NCI-H2029 (cell line): ENCODE data around the gene BCOR.
A peak's percentile ranks its signal among the peaks of the same experiment; 100 is the strongest.

Experiments
- DNase-seq: peaks from one replicate; lab custom pipeline; 2025; lab: John Stamatoyannopoulos, UW

BCOR gene

DNA sequence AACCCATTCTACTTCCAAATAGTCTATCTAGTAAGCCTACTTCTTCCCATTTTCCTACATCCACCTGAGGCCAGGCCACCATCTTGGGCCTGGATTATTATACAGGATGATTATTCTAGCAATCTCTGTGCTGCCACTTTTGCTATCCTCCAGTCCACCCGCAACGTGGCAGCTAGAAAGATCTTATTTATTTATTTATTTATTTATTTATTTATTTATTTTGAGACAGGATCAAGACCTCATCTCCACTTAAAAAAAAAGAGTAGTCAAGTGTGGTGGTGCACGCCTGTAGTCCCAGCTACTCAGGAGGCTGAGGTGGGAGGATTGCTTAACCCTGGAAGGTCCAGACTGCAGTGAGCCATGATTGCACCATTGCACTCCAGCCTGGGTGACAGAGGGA lies 15.2 kb upstream of the BCOR start:
- DNase-seq = no peak

DNA sequence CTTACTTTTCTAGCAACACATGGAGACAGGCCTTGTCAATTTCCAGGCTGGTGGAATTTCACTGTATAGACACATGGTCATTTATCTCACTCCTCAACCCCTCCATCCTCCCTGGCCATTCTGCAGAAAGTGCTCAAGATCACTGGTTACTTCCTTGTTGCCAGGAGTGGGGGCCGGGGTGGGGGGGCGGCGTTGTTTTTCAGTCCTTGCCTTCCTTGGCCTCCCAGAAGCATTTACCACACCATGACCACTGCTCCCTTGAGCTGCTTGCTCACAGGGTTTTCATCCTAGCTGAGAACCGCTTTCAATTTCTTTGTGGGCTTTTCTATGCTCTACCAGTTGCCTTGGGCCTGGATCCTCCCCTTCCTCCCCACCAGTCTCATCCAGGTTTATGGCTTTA lies 14.1 kb upstream of the BCOR start:
- no peak for DNase-seq

DNA sequence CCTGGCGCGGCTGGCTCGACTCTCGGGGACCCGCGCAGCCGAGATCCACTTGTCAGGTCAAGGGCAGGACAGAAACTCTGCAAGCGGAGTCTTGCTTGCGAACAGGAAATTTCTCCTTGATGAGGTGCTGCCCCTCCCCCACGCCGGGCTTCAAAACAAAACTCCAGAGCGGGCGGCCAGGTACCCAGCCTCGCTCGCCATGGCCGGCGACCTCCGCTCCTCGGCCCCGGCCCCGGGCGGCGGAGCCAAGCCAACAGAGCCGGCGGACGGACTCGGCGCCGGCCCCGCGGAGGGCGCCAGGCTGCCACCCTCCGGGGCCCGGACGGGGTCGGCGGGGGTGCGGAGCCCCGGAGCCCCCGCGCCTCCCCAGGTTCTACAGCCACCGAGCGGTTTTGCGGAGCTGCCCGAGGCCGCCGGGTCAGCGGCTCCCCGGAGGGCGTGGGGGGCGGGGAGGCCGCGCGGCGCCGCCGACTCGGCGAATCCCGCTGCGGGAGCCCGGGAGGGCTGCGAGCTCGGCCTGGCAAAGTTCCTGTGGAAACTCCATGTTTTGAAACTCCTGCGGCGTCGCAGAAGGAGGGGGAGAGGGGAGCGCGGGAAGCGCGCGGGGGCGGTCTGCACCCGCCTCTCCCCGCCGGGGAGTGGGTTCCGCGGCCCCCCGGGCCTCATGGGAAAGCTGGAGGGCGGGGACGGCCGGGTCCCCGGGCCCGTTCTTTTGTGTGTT lies 11.7 kb upstream of the BCOR start:
- DNase-seq = peak; percentile 56

DNA sequence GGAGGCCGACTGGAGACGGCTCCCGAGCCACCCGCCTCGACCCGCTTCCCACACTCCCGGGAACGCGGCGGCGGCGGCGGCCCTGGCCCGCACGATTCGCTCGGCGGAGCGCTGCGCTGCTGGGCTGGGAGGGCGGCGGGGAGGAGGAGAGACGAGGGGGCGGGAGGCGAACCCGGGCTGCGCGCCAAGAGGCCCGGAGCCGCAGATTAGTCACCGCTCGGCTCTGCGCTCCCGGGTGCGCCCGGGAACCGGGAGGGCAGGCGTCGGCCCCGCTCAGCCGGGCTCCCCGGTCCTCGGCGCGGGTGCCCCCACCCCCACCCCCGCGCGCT lies 11.2 kb upstream of the BCOR start:
- DNase-seq = peak; percentile 58

DNA sequence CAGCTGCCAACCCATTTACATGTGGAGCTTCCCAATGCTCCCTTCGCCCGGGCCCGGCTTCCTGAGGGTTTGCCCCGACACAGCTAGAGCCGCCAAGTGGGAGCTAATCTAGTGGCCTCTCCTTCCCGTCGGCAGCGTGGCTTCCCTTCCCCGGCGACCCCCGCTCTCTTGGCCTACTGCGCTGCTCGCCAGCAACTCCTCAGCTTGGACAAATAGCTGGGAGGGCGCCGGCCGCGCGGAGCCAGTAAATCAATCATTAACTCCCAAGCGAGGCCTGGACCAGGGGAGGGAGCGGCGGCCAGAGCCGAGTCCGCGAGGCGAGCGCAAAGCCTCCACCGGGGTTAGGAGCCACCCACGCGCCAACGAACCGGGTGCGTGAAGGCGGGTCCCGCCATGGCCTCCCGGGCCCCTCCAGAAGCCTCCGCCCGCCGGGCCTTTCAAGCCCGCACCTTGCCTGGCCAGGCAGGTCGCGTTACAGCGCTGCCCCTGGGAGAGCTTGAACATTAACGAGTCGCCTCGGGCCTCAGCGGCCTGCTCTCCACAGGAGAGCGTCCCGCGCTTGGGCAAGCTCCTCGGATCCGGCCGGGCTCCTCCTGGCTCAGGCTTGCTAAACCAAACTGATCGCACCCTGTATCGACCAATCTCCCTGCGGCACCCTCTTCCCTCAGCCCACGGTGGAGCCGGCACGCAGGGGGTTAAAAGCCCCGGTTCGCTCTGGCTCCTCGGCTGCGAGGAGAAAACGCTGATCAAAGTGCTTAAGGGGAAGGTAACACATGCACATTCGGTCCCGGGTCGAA lies 10.6 kb upstream of the BCOR start:
- no peak for DNase-seq

DNA sequence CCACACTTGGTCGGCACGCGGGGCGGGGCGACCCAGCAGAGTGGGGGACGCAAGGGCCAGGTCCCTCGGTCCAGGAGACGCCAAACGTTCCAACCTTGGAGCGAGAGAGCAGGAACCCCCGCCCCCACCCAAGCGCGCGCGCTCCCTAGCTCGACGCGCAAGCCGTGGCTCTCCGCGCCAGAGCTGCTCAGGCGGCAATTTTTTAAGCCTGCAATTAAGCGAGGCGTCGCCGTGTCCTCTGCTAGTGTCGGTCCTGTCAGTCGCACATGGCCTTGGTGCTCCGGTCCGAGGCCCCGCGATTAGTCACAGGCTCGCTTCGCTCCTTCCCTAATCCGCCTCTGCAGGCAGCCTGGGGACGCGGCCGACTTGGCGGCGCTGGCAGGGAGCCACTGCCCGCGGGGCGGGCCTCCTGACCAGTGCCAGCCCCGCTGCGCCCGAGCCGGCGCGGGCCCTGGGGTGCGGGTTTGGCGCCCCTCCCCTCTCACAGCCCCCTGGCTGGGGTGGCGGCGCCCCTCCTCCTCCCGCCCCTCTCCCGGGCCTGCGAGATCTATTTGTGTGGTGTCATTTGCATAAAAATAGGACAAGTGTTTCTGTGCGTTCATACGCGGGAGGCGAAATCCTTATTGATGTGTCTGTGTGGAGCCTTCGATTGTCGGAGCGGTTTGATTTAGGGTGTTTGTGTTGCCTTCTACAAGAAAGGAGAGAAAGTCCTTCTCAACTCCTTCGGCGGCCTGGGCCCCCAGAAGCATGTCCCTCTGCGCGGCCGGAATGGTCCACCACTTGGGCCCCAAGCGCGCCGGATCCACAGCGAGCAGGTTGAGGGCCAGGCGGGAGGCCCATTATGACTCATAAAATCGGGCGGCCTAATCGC lies 9.8 kb upstream of the BCOR start:
- peak; percentile 71 for DNase-seq

DNA sequence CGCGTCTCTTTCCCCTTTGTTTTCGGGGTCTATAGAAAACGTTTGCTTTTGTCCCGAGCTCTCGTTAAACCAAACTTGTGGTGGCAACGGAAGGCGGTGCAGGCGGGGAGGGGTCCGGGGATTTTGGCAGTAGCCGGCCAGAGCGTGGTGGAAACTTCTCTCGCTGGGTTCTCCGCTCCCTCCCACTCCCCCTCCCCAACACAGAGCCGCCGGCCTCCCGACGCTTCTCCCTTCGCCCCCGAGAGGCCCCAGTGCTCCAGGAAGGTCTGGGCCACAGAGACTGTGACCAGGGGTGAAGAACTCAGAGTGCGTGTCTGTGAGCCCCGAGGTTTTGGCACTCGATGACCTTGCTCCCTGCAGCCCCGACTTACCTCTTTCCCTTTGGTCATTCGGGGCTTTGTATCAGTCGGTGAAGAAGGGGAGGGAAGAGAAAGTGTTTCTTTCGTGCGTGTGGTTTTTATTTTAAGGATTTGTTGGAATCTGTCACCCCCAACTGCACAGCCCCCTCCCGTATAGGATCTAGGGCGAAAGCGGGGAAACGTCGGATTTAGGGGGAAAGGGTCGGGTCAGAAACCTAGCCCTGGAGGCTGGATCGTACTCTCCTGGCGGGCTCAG lies 9.0 kb upstream of the BCOR start:
- no peak for DNase-seq

DNA sequence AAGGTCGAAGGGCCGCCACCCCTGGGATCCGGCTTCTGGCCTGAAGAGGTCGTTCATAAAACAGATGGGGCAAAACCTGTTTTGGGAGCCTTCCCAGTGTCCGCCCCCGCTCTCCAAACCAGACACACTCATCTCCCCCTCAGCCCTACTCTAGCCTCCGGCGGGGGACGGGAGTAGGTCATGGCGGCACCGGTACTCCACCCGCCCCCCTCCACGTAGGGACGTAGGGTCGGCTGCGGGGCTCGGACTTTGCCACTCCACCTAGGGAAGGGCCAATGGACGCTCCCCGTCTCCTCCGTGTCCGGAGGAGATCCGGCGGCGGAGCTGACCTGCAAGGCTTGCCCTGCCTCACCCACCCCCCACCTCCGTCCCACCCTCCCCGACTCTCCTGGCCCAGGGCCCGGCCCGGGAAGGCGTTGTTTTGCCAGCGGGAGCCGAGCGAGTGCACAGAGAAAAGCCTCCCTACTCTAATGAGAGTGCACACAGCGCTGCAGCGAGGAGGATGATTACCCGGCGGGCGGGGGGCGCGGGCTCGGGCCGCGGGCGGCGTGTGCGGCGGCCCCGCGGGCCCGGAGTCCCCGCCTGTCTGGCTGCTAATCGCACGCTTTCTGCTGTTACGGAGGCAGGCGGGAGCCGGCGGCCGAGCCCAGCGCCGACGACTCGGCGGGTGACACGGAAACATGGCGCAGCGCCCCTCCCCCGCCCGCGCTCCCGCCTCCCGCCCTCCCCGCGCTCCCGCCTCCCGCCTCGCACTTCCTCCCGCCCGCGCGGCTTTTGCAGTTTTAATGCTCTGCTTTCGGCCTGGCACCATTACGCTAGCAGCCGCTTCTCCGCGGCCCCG lies 8.3 kb upstream of the BCOR start:
- peak; percentile 72 for DNase-seq

DNA sequence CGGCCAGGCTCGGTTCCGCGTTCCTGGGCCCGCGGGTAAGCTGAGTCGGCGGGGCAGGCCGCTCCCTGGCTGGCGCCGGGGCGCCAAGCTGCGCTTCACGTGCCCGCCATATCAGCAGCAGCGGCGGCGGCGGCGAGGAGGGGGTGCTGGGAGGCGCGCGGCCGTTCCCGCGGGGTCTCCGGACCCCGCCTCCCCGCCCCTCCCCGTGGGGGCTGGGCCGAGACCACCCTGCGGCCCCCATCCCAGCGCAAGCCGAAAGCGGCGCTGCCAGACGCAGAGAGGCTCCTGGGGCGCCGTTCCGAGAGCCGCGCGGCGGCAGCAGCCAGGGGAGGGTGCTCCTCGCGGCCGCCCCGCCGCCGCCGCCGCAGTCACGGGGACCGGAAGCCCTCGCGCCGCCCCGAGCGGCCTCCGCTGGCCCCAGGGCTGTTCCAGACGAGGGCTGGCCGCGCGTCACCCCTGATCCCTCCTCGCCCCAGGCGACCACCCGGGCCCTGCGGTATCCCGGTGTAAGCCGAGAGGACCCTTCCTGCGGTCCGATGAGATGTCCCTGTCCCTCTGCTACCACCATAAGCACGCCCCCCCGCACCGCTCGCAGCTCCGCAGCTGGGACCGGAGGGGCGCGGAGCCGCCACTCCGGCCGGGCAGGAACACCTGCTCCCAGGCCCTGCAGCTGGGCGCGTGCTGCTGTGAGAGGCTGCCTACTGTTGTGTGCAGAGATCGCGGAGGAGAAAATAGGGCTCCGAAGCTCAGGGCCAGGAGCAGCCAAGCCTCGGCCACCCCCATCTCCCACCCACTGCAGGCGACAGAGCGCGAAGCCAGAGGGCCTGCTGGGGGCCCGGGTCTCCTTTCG lies 7.5 kb upstream of the BCOR start:
- DNase-seq = no peak

DNA sequence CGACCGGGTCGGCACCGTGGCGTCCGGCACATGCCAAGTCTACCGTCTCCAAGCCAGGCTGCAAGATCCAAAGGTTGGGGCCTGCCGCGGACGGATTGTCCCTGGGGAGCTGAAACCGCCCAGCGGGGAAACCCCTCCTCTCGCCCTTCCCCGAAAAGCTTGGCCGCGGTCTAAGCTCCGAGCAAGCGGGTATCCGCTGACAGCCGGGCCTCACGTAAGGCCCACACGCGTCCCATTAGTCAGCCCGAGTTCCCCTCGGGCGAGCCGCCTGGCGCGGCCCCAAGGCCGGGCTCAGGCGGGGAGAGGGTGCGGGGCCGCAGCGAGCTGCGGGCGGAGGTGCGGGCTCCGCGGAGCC lies 6.8 kb upstream of the BCOR start:
- no peak for DNase-seq

DNA sequence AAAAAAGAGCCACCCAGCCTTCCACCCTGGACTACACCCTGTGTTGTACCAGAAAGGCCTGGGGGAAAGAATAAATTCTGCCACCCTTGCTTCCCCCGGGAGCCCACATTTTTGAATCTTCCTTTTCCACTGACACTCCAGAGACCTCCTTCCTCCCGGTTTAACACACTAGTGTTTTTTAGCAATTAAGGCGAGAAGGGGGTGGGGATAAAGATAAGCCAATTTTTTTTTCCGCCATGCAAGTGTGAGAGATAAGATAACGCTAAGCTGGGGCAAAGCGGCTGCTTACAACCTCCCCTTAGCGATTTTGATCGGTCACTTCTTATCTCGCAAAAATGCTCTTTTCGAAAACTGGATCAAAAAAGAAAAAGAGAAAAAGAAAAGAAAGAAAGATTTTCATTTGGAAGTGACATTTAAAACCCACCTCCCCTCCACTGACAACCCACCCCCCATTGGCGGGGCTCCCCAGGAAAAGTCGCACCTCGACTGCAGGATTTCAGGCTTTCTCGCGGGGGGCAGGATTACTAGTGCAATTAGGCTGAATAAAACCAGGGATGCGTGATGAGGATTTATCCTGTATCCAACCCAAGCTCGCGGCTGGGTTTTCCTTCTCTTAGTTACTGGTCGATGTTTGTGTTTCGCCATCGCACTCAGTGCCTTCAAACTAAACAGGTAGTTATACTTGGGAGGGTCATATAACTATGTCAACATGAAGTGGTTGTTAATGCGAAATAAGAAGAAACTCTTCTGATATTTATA lies 6.0 kb upstream of the BCOR start:
- DNase-seq = no peak

DNA sequence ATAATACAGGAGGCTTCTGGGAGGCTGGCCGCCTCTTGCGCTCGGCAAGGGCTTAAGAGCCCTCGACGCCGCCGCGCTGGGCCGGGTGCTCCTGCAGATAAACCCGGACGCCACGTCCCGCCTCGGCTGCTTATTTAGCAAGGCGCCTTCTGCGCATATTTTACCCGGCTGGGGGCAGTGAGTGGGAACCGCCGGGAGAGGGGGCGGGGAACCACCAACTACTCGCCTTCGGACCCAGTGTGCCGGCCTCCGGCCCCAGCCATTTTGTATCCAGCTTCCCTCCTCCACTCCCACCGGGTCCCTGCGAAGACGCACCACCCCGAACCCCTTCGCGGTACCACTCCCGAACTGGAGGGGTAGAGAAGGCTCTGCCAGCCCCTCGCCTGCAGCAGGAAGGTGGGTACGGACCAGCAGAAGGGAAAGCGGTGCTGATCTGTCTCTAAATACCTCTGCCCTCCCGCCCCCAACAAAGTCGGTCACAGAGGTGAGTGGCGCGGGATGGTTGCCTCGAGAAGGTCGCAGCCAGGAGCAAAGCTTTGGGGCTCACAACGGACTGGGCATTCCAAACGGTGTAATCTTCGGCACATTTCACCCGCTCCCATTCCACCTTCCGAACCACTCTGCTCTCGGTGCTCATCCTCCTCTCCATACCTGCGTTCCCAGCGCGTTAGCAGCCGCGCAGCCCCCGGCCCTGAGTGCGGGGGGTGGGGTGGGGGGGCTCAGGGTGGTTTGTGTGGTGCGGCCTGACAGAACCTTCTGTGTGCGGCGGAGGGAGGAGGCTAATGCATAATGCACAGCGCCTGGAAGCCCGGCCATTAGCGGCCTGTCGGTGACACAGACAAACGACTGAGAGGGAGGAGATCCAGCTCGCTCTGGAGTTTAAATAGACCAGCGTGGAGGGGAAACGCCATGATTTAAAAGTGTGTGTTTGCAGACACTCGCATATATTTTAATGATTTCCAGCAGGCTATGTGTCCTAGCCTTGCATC lies 4.9 kb upstream of the BCOR start:
- DNase-seq = no peak

DNA sequence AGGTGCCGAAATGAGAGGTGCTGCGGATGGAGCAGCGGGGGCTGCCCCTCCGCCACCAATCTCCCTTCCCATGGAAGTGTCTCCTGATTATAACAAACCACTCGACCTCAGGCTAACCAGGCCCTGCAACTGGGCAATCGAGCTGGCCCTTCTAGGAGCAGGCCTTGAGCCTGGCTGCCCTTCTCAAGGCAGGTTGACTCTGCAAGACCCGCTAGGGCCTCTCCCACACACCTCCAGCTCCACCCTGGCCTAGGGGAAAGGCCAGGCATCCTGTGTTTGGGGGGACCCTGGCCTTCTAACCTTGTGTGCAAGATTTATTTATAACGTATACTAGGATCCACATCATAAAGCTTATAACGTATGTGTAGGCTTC lies 3.7 kb upstream of the BCOR start:
- no peak for DNase-seq

DNA sequence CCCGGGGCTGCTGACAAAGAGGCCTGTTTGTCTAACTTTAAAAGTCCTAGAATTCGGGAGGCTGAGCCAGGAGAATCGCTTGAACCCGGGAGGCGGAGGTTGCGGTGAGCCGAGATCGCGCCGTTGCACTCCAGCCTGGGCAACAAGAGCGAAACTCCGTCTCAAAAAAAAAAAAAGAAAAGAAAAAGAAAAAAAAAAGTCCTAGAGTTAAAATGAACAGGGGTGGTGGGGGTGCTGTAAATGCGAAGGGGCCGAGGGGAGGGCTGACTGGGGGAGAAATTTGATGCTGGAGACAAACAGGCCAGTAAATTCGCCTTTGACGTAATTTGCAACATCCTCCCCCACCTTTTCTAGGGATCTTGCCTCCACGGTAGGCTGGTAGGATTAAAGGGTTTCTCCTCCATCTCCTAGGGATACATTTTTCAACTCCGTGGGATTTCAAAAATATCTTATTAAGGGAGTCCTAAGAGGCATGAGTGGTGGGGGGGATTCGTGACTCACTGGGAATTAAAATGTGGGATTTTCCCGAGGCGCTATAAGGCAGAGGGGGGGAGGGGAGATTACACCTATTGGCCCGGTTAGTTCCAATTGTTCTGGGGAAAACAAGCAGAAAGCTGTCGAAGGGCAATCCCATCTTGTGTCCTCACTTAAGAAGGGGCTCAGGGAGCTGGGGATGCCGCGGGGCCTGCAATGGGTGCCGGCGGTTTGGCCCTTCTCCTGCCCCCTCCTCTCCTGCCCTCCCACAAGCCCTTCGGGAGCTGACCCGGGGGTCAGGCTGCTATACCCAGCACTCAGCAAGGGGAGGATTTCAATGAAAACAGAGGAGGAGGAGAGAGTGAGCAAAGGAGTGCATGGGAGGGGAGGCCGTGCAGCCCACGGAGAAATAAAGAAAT lies 3.0 kb upstream of the BCOR start:
- no peak for DNase-seq

DNA sequence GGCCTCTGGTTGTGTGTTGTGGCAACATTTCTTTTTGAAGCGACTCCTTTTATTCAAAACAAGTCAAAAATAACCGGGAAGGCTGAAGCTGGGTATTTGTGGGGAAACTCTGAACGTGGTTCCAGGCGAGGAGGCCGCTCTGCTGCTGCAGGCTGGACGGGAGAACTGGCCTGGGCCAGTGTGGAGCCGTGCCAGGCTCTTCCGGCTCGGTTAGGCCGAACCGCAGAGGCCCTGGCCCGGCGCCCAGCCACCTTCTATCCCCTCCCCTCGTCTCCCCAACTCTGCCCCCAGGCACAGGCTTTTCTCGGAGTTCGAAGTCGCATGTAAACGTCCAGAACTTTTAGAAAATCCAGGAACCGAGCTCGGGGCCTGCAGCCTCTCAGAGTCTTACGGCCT lies 2.4 kb upstream of the BCOR start:
- DNase-seq = peak; percentile 30

DNA sequence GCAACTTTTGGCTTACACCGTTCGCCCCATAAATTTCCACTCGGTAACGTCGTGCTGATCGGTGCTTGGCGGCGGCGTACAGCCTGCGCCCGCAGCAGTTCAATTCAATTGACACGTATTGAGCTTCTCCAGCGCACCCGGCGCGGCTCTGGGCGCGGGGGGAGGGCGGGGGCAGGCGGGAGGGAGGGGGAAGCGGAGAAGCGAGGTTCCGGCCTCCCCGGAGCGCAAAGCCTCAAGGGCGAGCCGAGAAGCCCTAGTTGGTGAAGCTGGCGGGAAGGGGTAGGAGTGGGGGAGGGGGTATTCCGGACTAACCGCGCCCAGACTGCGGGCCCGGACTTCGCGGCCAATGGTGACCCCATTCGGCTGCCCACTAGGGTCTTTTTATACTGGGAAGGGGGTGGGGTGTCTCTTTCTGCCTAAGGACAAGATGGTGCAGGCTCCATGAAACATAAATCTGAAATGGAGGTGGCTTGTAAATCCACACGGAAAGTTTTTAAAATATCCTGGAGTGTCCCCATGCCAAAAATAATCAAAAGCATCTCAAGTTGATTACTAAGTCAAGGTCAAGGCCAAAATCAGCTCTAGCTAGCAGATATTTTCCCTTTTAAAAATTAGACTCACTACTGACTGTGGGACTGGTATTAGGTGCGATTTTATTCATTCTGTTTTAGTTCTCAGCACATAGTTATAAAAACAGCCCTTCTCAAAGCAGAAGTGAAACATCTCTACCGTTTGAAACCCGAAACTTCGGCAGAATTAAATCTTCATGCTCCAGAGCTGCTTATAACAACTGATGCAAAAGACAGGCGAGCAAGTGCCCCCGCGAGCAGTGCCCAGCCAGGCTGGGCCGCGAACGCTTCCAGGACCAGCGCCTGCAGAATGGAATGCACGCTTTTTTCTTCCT lies 1.5 kb upstream of the BCOR start:
- peak; percentile 43 for DNase-seq
